T-helper 2 cell treated with Interferon-gamma antibody and Interleukin-4, amounts not matched to agents 100 ng/mL and 5 ng/mL, for 36 hours (primary cell): ENCODE measurements around the gene TEX44. TPM values are rescaled to one million over a fixed set of nuclear protein-coding genes. Genes with fewer than 3 reads are reported as not detected.
"Not testable (repeated sequence)": the region's sequence is repeated elsewhere in the genome, so short reads cannot be mapped to it uniquely, and the experiment has no call there.

Experiments used
- intact Hi-C: fragments of 100-400 bp; cut with micrococcal nuclease; formaldehyde crosslinking; loops from one replicate; pipeline ENCODE4 v1.15.1; 2023
- total RNA-seq: library from RNA; stranded (reverse); gene quantifications from 2 replicates; pipeline ENCODE4 v1.2.3, GENCODE V29; 2022

TEX44 gene
- total RNA-seq, 1 donor from 2014 or later: not detected

DNA sequence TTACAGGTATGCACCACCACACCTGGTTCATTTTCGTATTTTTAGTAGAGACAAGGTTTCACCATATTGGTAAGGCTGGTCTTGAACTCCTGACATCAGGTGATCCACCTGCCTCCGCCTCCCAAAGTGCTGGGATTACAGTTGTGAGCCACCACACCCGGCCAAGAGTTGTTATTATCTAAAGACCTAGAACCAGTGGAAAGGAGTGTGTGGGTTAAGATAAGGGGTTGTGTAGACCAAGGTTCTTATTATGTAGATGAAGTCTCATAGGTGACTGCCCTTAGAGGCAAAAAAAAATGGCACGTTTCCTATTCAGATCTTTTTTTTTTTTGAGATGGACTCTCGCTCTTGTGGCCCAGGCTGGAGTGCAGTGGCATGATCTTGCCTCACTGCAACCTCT lies 21.7 kb upstream of the TEX44 start:
- intact Hi-C loops: not testable (repeated sequence)

DNA sequence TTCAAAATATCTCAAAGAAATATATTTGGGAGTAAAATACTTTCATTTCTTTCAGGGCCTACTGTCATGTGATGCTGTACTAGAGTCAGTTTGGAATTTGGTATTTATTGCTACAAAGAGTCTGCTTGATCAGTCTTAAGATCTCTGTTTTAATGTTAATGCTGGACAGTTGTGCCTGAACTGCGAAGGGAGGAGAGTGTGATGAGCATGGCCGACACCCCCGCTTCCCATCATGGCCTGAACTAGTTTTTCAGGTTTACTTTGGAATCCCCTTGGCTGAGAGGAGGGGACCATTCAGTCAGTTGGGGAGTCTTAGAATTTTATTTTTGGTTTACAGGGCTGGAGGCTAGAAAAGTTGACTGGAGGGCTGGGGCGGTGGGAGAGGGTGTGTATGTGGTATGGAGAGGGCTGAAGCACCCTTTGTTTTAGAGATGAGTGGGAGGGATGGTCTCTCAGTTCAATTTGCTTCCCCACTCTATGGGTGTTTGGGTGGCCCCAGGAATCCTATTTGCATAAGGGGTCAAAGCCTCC lies 20.9 kb upstream of the TEX44 start:
- intact Hi-C loops: no loop called here

DNA sequence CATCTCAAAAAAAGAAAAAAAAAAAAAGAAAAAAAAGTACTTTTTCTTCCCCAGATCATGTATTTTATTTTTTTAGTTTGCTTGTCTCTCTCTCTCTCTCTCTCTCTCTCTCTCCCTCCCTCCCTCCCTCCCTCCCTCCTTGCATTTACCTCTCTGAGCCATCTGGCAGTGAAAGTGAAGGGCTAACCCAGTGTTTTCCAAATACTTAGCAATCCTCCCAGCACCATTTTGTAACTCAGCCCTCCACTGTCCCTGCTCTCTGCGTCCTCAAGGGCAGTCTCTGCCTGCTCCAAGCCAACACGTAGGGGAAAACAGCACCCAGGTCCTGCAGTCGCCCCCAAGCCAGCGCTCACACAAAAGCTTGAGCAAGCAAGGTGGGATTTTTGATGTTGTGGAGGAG lies 19.6 kb upstream of the TEX44 start:
- intact Hi-C loops: no loop called here

DNA sequence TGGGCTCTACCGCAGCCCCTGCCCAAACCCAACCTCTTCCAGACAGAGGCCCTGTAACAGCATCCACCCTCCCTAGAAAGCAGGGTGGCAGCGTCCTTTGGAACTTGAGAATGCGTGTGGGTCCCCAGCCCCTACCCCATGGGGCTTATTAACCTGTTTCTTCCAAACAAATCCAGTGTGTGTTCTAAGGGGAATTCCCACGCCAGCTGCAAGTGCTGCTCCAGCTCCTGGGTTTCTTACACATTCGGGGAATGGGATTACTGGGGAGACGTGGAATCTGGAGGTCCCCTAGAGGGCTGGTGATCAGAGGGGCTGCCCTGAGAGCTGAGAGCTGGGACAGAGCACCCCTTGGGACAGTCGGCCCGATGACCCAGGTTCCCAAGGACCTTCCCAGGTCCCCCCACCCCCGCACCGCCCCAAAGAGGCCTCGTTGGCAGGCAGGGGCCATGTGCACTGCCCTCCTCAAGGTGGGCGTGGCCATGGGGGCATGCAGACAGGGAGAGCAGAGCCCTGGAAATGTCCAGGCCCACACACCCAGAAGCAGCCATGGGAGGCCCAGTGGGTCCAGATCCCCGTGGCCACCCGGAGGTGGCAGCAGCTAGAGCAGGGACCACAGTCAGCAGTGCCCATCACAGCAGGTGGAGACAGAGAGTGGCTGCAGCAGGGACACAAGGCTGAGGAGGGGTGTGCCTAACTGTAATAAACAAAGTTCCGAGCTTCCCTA lies 18.8 kb upstream of the TEX44 start:
- intact Hi-C loops: no loop called here

DNA sequence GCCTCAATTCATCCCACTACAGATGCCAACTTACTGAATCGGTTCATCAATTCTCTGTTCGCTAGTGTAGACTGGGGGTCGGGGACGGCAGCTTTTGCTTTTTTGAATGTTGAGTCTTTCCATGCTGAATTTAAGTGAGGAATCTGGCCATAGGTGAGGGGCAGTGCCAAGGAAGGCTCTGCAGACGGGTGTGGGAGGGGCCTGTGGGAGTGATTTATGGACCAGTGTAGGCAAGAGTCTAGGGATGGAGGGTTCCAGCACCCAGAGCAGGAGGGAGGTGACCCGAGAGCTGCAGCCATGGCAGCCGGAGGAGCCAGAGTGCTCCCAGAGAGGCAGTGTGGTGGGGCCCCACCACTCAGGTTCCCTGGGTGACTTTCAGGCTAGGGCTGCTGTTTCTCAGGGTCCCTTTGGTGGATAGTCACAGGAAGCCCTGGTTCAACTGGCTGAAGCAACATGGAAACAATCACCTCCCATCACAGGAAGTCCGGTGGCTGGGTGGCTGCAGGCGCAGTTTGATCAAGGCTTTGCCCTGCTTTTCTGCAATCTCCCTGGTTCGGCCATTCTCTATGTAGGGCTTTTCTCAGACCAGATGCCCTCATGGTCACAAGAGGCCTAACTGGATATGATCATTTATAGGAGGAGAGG lies 16.9 kb upstream of the TEX44 start:
- intact Hi-C loops: no loop called here

DNA sequence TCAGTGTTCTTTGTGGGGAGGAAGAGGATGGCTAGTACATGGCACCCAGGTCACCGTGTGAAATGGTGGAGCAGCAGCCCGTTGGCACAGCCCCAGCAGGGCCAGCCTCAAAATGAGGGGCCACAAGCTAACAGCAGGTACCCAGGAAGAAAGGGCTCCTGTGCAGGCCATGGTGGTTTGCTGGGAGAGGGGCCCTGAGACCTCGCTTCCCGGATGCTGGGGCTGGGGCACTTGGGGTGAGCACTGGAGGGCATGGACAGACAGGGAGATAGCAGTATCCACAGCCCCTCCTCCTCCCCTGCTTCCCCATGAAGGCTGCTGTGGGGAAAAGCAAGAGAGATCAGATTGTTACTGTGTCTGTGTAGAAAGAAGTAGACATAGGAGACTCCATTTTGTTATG lies 16.2 kb upstream of the TEX44 start:
- intact Hi-C loops: no loop called here

DNA sequence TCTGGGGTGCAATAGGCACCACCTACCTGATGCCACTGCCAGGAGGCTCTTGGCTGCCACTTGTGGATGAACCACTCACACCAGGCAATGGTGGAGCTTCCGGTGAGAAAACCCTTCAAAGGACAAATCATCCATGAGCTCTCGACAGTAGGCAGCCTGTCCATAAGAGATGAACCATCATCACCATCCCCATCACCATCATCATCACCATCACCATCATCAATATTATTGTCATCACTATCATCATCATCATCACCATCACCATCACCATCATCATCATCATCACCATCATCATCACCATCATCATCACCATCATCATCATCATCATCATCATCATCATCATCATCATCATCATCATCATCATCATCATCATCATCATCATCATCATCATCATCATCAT lies 14.0 kb upstream of the TEX44 start:
- intact Hi-C loops: not testable (repeated sequence)

DNA sequence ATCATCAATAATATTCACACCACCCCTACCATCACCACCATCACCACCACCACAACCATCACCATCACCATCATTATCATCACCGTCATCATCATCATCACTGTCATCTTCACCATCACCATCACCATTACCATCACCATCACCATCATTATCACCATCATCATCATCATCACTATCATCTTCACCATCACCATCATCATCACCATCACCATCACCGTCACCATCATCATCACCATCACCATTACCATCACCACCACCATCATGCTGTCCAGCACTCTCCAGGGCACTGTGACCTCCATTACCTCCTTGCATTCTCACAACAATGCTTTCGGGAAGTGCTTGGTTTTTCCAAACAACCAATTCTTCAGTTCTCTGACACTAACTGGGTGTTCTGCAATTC lies 13.1 kb upstream of the TEX44 start:
- intact Hi-C loops: no loop called here

DNA sequence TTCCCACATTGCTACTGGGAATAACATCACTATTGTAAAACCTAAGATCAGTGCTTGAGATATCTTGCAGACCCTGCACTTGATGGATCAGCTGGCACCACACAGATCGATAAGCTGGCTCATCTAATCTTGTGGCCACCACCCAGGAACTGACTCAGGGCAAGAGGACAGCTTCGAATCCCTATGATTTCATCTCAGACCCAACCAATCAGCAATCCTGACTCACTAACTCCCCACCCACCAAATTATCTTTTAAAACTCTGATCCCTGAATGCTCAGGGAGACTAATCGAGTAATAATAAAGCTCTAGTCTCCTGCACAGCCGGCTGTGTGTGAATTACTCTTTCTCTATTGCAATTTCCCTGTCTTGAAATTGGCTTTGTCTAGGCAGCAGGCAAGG lies 11.3 kb upstream of the TEX44 start:
- intact Hi-C loops: no loop called here

DNA sequence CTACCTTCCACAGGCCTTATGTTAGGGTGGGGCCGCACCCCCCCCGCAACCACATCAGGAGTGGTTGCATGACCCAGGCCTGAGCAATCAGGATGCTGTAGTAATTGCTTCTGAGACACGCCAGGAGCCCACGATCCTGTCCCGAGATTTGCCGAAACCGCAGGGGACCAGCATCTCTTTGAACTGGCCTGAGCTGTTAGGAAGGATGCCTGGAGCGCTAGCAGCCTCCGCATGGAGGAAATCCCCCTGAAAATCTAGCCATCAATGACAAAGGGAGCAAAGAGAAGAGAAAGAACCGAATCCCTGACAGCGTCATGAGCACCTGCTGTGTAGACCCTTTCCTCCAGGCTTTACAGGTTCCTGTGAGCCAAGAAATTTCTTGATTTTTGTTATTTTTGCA lies 8.7 kb upstream of the TEX44 start:
- intact Hi-C loops: no loop called here

DNA sequence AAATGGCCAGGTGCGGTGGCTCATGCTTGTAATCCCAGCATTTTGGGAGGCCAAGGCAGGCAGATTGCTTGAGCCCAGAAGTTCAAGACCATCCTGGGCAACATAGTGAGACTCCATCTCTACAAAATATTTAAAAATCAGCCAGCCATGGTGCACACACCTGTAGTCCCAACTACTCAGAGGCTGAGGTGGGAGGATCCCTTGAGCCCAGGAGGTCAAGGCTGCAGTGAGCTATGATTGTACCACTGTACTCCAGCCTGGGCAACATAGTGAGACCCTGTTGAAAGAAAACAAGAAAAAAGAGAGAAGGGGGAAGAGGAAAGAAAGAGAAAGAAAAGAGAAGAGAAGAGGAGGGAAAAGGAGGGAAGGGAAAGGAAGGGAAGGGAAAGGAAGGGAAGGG lies 4.9 kb upstream of the TEX44 start:
- intact Hi-C loops: not testable (repeated sequence)

DNA sequence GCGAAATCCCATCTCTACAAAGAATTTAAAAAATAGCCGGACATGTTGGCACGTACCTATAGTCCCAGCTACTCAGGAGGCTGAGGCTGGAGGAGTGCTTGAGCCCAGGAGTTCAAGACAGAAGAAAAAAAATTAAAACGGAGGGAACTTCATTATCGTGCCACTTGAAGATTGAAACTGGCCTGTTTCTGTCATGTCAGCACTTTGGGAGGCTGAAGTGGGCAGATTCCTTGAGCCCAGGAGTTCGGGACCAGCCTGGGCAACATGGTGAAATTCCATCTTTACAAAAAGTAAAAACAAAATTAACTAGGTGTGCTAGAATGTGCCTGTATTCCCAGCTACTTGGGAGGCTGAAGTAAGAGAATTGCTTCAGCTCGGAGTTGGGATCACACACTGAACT lies 3.0 kb upstream of the TEX44 start:
- intact Hi-C loops: no loop called here

DNA sequence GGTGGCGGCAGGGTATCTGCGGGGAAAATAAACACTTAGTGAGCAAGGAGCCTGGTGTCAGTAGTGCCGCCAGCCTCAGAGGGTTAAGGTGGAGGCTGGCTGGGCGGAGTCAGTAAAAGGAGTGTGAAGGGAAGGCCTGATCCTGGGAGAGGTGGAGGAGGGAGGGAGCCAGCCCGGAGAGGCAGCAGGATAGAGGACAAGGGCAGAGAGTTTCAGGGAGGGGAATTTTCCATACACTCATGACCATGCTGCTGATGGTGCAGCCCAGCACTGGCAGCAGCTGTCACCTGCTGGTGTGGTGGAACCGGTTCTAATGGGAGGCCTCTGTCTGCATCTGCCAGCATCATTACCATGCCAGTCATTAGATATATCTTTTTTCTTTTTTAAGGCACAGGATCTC lies 2.0 kb upstream of the TEX44 start:
- intact Hi-C loops: no loop called here

DNA sequence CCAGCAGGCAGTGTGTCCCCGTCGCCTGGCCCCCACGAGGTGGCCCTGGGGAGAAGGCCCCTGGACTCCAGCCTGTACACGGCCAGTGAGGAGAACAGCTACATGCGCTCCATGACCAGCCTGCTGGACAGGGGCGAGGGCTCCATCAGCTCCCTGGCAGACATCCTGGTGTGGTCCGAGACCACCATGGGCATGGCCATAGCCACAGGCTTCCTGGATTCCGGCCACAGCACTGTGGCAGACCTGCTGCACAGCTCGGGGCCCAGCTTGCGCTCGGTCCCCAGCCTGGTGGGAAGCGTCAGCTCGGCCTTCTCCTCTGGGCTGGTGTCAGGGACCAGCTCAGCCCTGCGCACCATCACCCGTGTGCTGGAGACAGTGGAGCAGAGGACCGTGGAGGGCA lies 1.0 kb downstream of the TEX44 start:
- intact Hi-C loops: no loop called here

DNA sequence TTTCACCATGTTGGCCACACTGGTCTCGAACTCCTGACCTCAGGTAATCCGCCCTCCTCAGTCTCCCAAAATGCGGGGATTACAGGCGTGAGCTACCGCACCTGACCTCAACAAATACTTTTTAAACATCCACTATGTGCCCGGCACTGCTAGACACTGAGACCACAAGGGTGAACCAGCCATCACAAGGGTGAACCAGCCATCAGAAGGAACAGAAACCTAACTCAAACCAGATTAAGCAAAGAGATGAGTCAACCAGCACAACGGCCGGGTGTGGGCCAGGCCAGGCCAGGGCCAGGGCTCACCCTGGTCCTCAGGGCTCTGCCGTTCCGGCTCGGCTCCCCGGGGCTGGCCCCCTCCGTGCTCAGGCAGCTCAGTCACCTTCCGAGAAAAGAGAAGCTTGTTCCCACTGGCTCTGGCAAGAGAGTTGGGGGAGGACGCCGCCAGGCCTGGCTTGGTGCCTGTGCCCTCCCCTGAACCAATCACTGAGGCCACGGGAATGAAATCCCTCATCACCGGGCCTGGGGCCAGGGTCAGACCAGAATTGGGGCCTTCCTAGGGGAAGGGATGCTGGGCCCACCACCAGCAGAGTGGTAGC lies 4.4 kb downstream of the TEX44 start:
- intact Hi-C loops: no loop called here

DNA sequence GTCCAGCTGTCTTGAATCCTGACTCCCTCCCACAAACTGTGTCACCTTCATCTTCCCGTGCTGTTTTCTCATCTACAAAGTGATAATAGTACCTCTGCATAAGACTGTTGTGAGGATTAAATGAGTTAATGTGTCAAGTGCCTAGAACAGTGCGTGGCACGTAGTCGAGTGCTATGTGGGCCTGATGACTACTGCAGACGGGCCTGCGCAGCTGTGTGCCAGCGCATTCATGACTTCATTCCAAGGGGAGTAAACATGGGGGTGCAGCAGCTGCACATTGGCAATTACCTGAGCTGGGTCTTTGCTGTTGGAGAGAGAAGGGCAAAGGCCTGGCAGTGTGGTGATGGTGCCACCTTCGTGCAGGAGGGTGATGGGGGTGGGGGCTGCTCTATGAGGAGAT lies 5.0 kb downstream of the TEX44 start:
- intact Hi-C loops: no loop called here

DNA sequence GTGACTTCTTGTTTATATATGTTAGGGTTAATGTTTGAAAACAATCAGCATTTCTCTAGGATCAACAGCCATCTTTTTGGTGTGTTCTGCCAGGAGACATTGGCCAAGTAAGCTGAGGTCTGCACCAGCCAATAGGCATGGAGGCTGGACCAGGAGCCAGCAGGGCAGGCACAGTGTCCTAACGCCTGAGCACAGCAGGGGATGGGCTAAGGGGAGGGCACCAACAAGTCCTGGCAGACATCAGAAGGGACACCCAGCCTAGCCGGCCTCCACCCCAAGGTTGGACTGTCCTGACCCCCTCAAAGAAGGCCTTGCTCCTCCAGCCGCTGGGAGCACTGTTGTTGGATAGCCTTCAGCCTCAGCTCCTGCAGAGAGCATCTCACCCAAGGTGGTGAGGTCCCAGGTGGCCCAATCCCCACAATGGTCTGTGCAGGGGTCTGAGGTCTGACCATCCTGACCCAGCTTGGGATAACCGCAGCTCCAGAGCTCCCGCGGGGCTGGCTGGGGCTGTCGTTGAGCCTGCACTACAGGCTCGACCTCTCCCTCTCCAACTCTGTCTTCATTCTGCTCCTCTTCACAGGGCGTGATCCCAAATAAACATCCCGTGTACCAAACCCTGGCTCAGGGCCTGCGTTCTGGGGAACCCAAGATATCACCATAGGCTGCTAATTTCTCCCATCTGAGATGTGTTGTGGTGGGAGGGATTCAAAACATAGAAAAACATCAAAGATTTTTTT lies 8.1 kb downstream of the TEX44 start:
- intact Hi-C loops: loop anchor here (1.0 to 2.0 kb wide), 4 partner anchors 37 to 374 kb away; no protein-coding TSS in a partner anchor

DNA sequence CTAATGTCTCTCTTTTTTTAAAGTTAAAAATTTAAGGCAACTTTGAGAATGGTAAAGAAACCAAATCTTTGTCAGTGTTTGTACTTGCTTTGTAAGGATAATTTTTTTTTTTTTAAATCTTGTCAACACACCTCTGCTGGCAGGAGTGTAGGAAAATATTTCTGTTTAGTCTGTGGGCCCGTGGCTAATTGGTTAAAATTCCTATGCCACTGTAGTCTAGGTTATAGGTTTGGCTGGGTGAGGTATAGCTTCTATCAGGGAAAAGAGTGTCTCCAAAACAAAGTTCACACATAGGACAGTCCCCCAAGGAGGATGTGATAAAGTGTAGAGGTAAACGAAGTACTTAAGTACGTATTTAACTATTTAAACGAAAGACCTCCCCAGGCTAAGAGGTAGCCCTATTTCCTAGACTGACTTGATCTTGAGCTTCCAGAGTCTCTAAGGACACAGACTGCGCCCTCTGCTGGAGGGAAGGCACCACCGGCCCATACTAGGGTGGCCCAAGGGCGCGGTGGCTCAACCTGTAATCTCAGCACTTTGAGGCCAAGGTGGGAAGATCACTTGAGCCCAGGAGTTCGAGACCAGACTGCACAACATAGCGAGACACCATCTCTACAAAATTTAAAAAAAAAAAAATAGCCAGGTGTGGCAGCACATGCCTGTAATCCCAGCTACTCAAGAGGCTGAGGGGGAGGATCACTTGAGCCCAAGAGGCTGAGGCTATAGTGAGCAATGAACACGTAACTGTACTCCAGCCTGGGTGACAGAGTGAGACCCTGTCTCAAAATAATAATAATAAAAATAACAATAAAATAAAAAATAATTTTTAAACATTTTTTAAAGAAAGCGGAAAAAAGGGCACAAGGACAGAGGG lies 8.9 kb downstream of the TEX44 start:
- intact Hi-C loops: loop anchor here (1.0 to 2.0 kb wide), 4 partner anchors 38 to 375 kb away; no protein-coding TSS in a partner anchor

DNA sequence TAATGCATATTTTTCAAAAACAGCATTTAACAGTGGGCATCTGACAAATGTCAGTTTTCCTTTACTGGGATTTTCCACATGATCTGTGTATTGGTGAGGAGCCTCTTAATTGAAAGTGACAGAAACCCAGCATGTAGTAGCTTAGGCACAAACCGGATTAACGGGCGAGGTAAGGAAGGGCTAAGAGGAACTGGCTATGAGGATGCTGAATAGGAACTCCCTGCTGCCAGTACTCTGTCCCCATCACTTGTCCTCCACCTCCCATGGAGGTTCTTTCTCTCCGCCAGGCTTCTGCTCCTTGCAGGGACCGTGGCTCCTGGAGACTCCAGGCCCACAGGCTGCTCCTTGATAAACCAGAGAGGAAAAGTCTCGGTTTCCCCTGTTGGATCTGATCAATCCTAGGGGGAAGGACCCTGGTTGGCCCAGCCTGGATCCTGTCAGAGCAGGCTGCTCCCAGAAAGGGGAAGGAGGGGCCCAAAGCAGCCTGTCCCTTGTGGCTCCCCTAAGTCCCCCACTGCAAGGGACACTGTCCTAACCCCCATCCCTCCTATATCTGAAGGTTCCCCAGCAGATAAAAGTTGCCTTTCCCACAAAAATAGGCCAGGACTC lies 10.3 kb downstream of the TEX44 start:
- intact Hi-C loops: no loop called here

DNA sequence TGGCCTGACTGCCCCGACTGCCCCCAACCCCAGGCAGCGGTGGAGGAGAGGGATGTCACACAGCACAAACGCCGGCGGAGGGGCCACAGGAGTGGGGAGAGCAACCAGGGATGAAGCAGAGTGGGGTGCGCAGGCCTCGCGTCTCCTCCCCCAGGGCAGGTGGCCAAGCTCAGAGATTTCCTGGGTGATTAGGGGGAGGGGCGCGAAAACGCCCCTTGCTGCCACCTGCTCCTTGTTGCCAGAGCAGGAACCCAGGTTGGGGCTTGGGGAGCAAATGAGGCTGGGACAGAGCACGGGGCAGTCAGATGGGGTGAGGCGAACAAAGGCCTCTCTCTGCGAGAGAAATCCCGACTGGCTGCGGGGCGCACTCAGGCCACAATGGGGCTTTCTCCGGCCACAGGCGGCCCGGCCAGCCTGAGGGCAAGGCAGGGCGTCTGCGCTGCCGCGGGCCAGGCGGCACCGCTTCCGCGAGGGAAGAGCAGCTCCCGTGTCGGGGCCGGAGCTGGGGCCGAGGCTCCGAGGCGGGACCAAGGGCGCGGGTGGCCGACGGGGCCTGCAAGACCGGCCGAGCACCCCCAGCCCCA lies 11.5 kb downstream of the TEX44 start:
- intact Hi-C loops: loop anchor here (1.0 kb wide), 3 partner anchors 9 to 140 kb away; partner anchors contain the start of gene NCL
